Stimulated activated memory B cell treated with anti-CD40 and anti-IgM and Interleukin-4, amounts not matched to agents 10 μg/mL and 1 μg/mL and 100 μg/mL, for 72 hours (primary cell): Measurements from ENCODE around the gene GGCX.

Experiments used
- ATAC-seq: fragments of 150-1000 bp; cut with Tn5 transposase; 2 replicates; pipeline ENCODE4 v1.10.0; 2021
- H3K27ac Mint-ChIP-seq: one replicate; pipeline ENCODE4 v1.8.0; 2022; ENCODE audit warnings: mild to moderate bottlenecking, mixed read lengths
- H3K27me3 Mint-ChIP-seq: one replicate; pipeline ENCODE4 v1.8.0; 2022; ENCODE audit warnings: mixed read lengths
- H3K36me3 Mint-ChIP-seq: one replicate; pipeline ENCODE4 v1.8.0; 2022; ENCODE audit warnings: mixed read lengths
- H3K4me1 Mint-ChIP-seq: one replicate; pipeline ENCODE4 v1.8.0; 2022; ENCODE audit warnings: mixed read lengths
- H3K4me3 Mint-ChIP-seq: one replicate; pipeline ENCODE4 v1.8.0; 2022; ENCODE audit warnings: mild to moderate bottlenecking, moderate library complexity, mixed read lengths
- H3K9me3 Mint-ChIP-seq: one replicate; pipeline ENCODE4 v1.8.0; 2022; ENCODE audit warnings: mixed read lengths

GGCX gene

GRCh38 chr2:85584857-85585780, 23.8 kb upstream of the GGCX start:
- Mint-ChIP-seq H3K27ac (peak overlapping the region; percentile 69), H3K27me3 (no peaks in the 10 kb centered on the region), H3K9me3 (no peaks in the 10 kb centered on the region), H3K4me3 (peak overlapping the region; percentile 77), H3K36me3 (peaks cover 27% of the 10 kb centered on the region), H3K4me1 (peaks cover 47% of the 10 kb centered on the region)
- ATAC-seq: peak; percentile 64

- ATAC-seq: peak; percentile 70
Observed at GRCh38 chr2:85584354-85584856, 23.1 kb upstream of the GGCX start, which contains the start of gene VAMP5. Gene VAMP5 (plus strand): TSS chr2:85584431. CDS start chr2:85584491, 60 bp downstream.

GRCh38 chr2:85583667-85584353, 22.5 kb upstream of the GGCX start:
- Mint-ChIP-seq H3K27me3 (no peaks in the 10 kb centered on the region), H3K27ac (peak overlapping the region; percentile 69), H3K4me3 (peak overlapping the region; percentile 77), H3K9me3 (no peaks in the 10 kb centered on the region), H3K36me3 (peaks cover 38% of the 10 kb centered on the region), H3K4me1 (peaks cover 60% of the 10 kb centered on the region)
- no peak for ATAC-seq

More at GRCh38 chr2:85584354-85584856, 23.1 kb upstream of the GGCX start, which contains the start of gene VAMP5:
- Mint-ChIP-seq H3K9me3 (no peaks in the 10 kb centered on the region), H3K27me3 (no peaks in the 10 kb centered on the region), H3K4me1 (peaks cover 54% of the 10 kb centered on the region), H3K27ac (peak within 1 kb of the TSS; percentile 69), H3K4me3 (peak within 1 kb of the TSS; percentile 77), H3K36me3 (peaks cover 33% of the 10 kb centered on the region)

- Mint-ChIP-seq H3K36me3 (peaks cover 41% of the 10 kb centered on the region), H3K27me3 (no peaks in the 10 kb centered on the region), H3K4me3 (no peak overlapping the region), H3K27ac (peak overlapping the region; percentile 69), H3K4me1 (peaks cover 66% of the 10 kb centered on the region), H3K9me3 (no peaks in the 10 kb centered on the region)
- ATAC-seq: no peak
Observed at GRCh38 chr2:85582492-85582891, 21.2 kb upstream of the GGCX start.

- Mint-ChIP-seq H3K27ac (peak overlapping the region; percentile 88), H3K4me3 (no peak overlapping the region), H3K27me3 (no peaks in the 10 kb centered on the region), H3K36me3 (peaks cover 38% of the 10 kb centered on the region), H3K9me3 (no peaks in the 10 kb centered on the region), H3K4me1 (peaks cover 55% of the 10 kb centered on the region)
- no peak for ATAC-seq
Observed at GRCh38 chr2:85580206-85580605, 18.9 kb upstream of the GGCX start.

GRCh38 chr2:85579266-85579935, 18.1 kb upstream of the GGCX start:
- Mint-ChIP-seq H3K27ac (peak overlapping the region; percentile 88), H3K27me3 (no peaks in the 10 kb centered on the region), H3K36me3 (peaks cover 36% of the 10 kb centered on the region), H3K4me1 (peaks cover 48% of the 10 kb centered on the region), H3K4me3 (peak overlapping the region; percentile 90), H3K9me3 (no peaks in the 10 kb centered on the region)
- ATAC-seq: no peak

GRCh38 chr2:85578243-85579180, 17.2 kb upstream of the GGCX start:
- Mint-ChIP-seq H3K4me3 (peak overlapping the region; percentile 90), H3K4me1 (peaks cover 44% of the 10 kb centered on the region), H3K27ac (peak overlapping the region; percentile 88), H3K9me3 (no peaks in the 10 kb centered on the region), H3K27me3 (no peaks in the 10 kb centered on the region), H3K36me3 (peaks cover 36% of the 10 kb centered on the region)
- ATAC-seq: peak; percentile 81

GRCh38 chr2:85577386-85578242, 16.3 kb upstream of the GGCX start, which contains the start of gene VAMP8:
Gene VAMP8 (plus strand): TSS chr2:85577586. CDS start chr2:85577647, 61 bp downstream.
- peak; percentile 84 for ATAC-seq
- no peaks in the 10 kb centered on the region for H3K27me3 Mint-ChIP-seq
- peak within 1 kb of the TSS; percentile 88 for H3K27ac Mint-ChIP-seq
- H3K4me3 Mint-ChIP-seq: peak within 1 kb of the TSS; percentile 90
- peaks cover 32% of the 10 kb centered on the region for H3K36me3 Mint-ChIP-seq
- H3K4me1 Mint-ChIP-seq: peaks cover 38% of the 10 kb centered on the region
- no peaks in the 10 kb centered on the region for H3K9me3 Mint-ChIP-seq

GRCh38 chr2:85577063-85577385, 15.7 kb upstream of the GGCX start:
- Mint-ChIP-seq H3K27ac (peak overlapping the region; percentile 88), H3K4me1 (peaks cover 32% of the 10 kb centered on the region)

GRCh38 chr2:85575739-85576138, 14.4 kb upstream of the GGCX start:
- H3K36me3 Mint-ChIP-seq: peaks cover 17% of the 10 kb centered on the region
- no peak overlapping the region for H3K4me3 Mint-ChIP-seq
- H3K27me3 Mint-ChIP-seq: no peaks in the 10 kb centered on the region
- no peaks in the 10 kb centered on the region for H3K9me3 Mint-ChIP-seq
- H3K4me1 Mint-ChIP-seq: peaks cover 27% of the 10 kb centered on the region
- no peak overlapping the region for H3K27ac Mint-ChIP-seq
- ATAC-seq: no peak

More at GRCh38 chr2:85577063-85577385, 15.7 kb upstream of the GGCX start:
- Mint-ChIP-seq H3K9me3 (no peaks in the 10 kb centered on the region), H3K27me3 (no peaks in the 10 kb centered on the region), H3K36me3 (peaks cover 26% of the 10 kb centered on the region), H3K4me3 (peak overlapping the region; percentile 90)
- ATAC-seq: no peak

GRCh38 chr2:85566265-85566664, 5.0 kb upstream of the GGCX start:
- Mint-ChIP-seq H3K36me3 (no peaks in the 10 kb centered on the region), H3K27ac (no peak overlapping the region), H3K4me3 (no peak overlapping the region), H3K4me1 (peaks cover 22% of the 10 kb centered on the region), H3K27me3 (no peaks in the 10 kb centered on the region), H3K9me3 (no peaks in the 10 kb centered on the region)
- no peak for ATAC-seq

GRCh38 chr2:85564144-85564563, 2.9 kb upstream of the GGCX start:
- no peak for ATAC-seq
- Mint-ChIP-seq H3K9me3 (no peaks in the 10 kb centered on the region), H3K27me3 (no peaks in the 10 kb centered on the region), H3K4me1 (peaks cover 42% of the 10 kb centered on the region), H3K4me3 (no peak overlapping the region), H3K27ac (peak overlapping the region; percentile 53), H3K36me3 (no peaks in the 10 kb centered on the region)

GRCh38 chr2:85560812-85561279, 447 bp downstream of the GGCX start:
- ATAC-seq: peak; percentile 16
- H3K27me3 Mint-ChIP-seq: no peaks in the 10 kb centered on the region
- H3K36me3 Mint-ChIP-seq: peaks cover 15% of the 10 kb centered on the region
- peak overlapping the region; percentile 97 for H3K27ac Mint-ChIP-seq
- peak overlapping the region; percentile 96 for H3K4me3 Mint-ChIP-seq
- H3K9me3 Mint-ChIP-seq: no peaks in the 10 kb centered on the region
- peaks cover 51% of the 10 kb centered on the region for H3K4me1 Mint-ChIP-seq
